Sciatic nerve (tissue), 2 donors: Measurements from ENCODE around the gene ITGB4. TPM values are rescaled to one million over a fixed set of nuclear protein-coding genes. Genes with fewer than 3 reads are reported as not detected.
"Not testable (repeated sequence)": the region's sequence is repeated elsewhere in the genome, so short reads cannot be mapped to it uniquely, and the experiment has no call there.

ENCODE experiments used
- ATAC-seq: fragments of 200-7000 bp; cut with Tn5 transposase; one replicate; pipeline ENCODE4 v1.9.1; 2020; ENCODE audit warnings: mild to moderate bottlenecking, moderate library complexity
- DNase-seq: peaks from one replicate; pipeline ENCODE4 v3.0.0-alpha.2; 2020; ENCODE audit warnings: low spot score
- intact Hi-C: fragments of 100-400 bp; cut with DNase I; formaldehyde crosslinking; loops from one replicate; pipeline ENCODE4 v1.14.2; 2022
- total RNA-seq: library from RNA; stranded (reverse); fragmentation: NEBNext Ultra II Directional; extraction: Animal tissue kit (Norgen Biotek cat#: 25700); gene quantifications from one replicate; pipeline ENCODE4 v1.2.1, GENCODE V29; 2021
- donor health status: DM: no; HTN: no; CAD: no.
- donor health status: DM: no; HTN: no; CAD: no.

ITGB4 gene
- total RNA-seq, 1 donor from 2014 or later: 469 TPM

DNA sequence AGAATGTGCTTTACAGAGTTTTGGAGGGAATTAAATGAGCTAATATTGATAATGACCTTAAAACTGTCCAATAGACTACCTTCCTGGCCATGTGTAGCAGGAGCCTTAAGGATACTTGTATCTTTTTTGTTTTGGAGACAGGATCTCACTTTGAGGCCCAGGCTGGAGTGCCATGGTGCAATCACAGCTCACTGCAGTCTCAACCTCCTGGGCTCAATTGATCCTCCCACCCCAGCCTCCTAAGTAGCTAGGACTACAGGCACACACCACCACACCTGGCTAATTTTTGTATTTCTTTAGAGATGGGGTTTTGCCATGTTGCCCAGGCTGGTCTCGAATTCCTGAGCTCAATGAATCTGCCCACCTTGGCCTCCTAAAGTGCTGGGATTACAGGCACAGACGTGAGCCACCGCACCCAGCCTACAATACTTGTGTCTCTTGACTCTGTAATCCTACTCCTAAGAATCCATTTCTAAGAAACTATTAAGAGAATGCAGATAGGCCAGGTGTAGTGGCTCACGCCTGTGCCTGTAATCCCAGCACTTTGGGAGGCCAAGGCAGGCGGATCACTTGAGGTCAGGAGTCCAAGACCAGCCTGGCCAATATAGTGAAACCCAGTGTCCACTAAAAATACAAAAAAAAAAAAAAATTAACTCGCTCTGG, 38.9 kb downstream of the ITGB4 start:
- not testable (repeated sequence) for ATAC-seq, DNase-seq
- intact Hi-C loops: loop anchor here (5.0 kb wide), 1 partner anchor 1522 kb away; no protein-coding TSS in a partner anchor

DNA sequence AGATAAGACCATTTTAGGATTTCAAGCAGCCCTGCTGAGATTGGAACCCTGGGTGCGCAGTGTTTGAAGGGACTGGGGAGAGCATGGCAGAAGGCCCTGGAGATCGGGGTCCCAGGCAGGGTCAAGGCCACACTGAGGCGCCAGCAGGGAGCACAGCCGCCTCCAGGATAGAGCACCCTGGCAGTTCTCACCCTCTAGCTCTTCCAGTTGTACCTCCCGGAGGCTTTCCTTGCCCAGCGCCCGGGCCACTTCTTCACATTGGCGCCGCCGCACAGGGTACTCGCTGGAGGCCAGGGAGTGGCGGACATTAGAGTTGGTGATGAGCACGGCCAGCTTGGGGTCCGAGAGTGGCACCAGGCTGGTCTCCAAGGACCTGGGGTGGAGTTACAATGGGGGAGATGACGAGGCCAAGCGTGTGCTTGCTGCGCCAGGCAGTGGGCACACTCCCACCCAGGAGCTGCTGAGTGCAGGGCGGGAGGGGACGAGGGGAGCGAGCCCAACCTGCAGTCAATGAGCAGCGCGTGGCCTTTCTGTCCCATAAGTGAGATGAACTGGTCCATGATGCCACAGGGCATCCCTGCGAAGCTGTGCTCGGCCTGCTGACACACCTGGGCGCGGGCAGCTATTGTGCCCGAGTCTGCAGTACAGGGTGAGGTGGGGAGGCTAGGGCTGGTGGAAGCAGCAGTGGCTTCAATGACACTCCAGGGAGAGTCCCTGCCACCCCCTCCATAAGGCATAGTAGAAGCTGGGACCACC, 41.4 kb downstream of the ITGB4 start:
- DNase-seq (no peak), ATAC-seq (no peak)
- intact Hi-C loops: loop anchor here (5.0 kb wide), 1 partner anchor 1520 kb away; no protein-coding TSS in a partner anchor

DNA sequence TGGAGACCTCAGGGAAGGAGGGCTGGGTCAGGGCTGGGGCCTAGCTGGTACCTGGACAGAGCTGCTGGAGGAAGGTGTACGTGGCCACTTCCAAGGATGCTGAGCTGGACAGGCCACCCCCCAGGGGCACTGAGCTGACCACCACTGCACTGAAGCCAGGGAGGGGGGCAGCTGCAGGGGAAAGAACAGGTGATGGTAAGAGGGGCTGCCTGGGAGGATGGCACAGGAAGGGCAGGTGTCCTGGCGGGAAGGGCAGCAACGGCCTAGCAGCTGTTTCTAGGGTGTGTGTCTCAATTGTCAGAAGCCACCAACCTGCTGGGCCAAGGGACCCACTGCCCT, 42.0 kb downstream of the ITGB4 start:
- intact Hi-C loops: loop anchor here (5.0 kb wide), 1 partner anchor 1519 kb away; no protein-coding TSS in a partner anchor
- DNase-seq (no peak), ATAC-seq (no peak)

DNA sequence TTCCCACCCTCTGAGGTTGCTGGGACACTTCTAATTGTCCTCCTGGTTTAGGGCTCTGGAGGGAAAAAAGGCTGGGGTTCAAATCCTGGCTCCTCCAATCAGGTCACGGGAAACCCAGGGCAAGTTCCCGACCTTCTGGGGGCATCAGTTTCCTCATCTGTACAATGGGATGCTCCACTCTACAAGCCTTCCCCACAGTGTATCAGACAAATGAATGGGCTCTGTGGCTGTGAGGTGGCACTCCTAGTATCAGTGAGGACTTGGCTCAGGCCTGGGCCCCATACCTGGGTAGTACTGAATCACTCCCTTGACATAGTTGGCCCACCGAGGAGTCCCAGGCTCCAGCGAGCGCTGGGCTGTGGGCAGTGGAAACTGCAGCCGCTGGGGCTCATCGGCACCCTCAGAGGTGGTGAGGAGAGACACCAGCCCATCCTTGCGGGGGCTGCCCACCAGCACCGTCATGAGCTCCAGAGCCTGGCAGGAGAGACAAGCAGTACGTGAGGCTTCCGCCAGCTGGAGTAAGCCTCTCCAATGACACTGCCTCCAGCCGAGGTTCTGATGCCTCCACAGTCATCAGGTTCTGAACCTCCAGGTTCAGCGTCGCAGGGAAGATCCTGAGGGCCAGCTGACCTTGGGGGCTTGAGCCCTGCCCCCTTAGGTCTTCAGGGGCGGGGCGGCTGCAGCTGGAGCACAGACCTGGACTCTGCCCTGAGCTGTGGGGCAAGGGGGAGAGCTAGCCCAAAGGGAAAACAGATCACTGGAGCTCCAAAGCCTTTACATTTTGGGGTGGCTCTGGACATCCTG, 42.6 kb downstream of the ITGB4 start:
- no peak for DNase-seq
- intact Hi-C loops: loop anchor here (5.0 kb wide), 1 partner anchor 1518 kb away; no protein-coding TSS in a partner anchor
- ATAC-seq: peak; percentile 6

DNA sequence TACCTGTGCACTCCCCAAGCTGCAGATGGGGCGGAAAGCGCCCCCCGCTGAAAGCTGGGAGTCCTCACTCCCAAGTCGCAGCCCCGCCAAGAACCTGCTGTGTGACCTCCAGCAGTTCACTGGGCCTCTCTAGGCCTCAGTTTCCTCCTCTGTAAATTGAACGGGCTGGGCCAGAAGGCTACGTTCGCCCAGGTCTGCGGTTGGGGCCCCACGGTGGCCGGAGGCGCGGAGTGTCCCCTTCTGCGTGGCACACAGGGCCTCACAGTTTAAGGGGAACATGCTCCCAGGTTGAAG, 43.1 kb downstream of the ITGB4 start:
- ATAC-seq: no peak
- intact Hi-C loops: loop anchor here (5.0 kb wide), 1 partner anchor 1518 kb away; no protein-coding TSS in a partner anchor
- no peak for DNase-seq

DNA sequence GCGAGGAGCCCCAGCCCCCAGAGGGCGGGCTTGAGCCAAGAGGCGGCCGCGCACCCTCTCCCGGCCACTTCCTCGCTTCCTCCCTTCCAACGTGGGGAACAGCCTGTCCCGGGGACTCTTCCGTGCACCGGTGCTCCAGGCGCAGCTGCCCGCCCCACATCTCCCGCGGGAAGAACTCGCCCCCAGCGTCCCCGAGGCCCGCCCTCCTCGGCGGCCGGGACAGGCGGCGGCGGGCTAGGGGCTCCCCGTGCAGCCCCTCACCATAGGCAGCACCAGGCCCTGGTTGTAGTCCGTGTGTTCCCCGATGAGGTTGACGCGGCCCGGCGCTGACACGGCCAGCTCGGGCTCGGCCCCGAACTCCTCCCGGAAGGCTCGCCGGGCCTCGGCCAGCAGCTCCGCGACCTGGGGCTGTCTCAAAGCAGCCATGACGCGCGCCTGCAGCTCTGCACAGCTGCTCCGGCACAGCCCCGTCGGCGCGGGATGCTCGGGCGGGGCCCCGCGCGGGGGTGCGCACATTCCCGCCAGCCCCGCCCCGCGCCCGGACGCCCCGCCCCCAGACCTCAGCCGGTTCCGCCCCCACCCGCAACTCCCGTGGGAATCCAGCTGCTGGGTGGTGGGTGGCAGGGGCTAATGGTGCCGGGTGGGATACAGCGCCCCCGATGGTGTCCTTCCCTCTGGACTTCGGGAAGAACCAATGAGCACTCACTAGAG, 43.6 kb downstream of the ITGB4 start, which contains the start of gene GALK1:
TSS of gene GALK1 (minus strand) at position 482 of the 711 bp plus-strand sequence. CDS start at position 426, 56 bp downstream.
- intact Hi-C loops: loop anchor here (5.0 kb wide), 1 partner anchor 1517 kb away; no protein-coding TSS in a partner anchor
- DNase-seq: peak; percentile 88
- peak; percentile 84 for ATAC-seq

DNA sequence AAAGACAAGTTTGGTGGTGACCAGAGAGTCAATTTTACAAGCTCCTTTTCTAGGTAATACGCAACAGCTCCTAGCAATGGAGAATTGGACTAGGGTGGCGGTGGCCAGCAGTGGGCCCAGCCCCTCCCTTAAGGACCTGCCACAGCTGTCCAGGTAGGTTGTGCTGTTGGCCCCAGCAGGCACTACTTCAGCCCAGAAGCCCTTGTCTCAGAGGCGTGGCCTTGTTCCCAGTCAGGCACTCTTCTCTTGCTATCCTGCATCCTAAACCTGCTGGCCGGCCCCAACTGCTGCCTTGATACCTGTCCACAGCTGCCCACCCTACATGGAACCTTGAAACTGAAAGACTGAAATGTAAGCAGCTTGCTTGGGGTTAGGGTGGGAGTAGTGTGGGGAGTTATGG, 44.7 kb downstream of the ITGB4 start:
- ATAC-seq (no peak), DNase-seq (no peak)
- intact Hi-C loops: no loop called here

DNA sequence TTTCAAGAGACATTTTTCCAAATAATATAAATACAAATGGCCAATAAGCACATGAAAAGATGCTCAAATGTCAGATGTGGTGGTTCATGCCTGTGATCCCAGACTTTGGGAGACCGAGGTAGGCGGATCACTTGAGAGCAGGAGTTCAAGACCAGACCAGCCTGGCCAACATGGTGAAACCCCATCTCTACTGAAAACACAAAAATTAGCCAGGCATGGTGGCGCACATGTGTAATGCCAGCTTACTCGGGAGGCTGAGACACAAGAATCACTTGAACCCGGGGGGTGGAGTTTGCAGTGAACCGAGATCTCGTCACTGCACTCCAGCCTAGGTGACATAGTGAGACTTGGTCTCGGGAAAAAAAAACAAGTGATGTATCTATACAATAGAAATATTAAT, 46.6 kb downstream of the ITGB4 start:
- ATAC-seq: no peak
- intact Hi-C loops: no loop called here
- DNase-seq: peak; percentile 52

DNA sequence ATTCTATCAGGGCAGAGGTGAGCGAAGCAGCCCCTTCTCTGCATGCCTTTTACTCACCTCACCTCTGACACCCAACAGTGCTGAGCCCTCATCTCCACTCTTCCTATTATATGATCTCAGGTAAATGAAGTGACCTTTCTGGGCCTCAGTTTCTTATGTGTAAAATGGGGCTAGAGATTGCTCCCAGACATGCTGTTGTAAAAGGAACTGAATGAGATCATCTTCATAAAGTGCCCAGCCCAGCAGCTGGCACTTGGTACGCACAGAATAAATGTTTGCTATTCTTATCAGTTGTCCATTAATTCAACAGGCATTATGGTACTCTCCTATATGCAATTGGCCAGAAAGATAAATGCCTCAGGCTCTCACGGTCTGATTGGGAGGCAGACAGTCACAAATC, 48.3 kb downstream of the ITGB4 start:
- peak; percentile 31 for DNase-seq
- intact Hi-C loops: no loop called here
- no peak for ATAC-seq

DNA sequence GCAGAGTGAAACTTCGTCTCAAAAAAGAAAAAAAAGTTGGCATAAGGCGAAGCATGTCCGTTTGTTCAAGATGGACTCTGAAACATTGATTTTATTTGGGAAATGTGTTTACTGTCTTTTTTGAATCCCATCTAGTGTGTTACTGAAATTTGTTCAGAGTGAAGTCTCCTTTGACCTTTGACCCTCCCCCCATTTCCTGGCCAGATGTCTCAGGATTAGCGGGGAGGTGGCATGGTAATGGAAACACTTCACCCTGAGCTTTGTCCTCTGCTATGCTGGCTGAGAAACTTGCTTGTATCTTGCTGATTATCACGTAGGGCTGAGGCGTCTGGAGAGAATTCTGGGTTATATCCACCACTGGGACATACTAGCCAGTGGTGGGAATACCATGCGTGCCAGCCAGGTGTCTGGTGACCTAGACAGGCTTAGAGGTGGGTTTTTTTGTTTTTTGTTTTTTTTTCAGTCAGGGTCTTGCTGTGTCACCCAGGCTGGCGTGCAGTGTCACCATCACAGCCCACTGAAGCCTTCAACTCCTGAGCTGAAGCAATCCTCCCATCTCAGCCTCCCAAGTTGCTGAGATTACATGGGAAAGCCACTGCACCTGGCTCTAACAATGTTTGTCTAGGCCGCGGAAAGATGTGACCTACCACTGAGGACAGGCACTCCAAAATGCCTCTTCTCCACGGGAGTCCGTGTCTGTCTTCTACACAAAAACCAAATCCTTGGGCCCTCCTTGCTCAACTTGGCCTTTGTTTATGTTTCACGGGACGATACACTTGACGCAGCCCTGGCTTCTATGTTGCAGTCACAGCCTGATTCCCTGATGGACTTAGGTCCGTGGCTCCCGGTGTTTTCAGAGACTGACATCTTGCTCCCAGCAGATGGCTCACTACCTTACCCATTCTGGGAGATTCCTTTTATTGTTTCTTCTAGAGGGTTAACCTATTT, 50.3 kb downstream of the ITGB4 start:
- intact Hi-C loops: no loop called here
- ATAC-seq: no peak
- DNase-seq: peak; percentile 57

DNA sequence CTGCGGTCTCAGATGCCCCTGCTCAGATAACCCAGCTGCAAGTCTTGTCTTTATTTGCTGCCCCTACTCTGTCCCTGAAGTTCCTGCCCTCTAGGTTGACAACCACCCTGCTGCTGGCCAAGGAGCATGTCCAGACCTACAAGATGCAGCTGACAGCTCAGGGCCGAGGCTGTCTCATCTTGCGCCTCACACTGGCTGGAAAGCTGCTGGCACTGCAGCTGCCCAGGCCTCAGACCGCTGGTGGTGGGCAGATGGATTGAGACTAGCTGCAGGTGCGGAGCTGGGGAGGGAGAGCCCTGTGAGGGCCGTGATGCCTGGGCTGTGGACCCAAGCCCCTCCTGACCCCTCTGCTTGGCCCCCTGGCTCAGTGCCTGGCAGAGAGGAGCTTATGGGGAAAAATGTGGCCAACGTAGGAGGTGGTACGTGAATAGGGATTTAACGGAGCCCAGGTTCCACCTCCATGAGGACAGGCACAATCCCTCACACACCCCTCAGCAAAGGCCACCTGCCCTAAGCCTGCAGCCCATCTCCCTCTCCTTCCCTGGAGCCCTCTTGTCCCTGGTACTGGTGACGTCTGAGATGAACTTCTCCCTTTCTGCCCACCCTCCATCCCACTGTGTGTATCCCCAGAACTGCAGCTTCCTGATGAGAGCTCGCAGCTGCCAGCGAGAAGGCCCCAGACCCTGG, 52.0 kb downstream of the ITGB4 start:
- no peak for ATAC-seq
- peak; percentile 60 for DNase-seq
- intact Hi-C loops: no loop called here

DNA sequence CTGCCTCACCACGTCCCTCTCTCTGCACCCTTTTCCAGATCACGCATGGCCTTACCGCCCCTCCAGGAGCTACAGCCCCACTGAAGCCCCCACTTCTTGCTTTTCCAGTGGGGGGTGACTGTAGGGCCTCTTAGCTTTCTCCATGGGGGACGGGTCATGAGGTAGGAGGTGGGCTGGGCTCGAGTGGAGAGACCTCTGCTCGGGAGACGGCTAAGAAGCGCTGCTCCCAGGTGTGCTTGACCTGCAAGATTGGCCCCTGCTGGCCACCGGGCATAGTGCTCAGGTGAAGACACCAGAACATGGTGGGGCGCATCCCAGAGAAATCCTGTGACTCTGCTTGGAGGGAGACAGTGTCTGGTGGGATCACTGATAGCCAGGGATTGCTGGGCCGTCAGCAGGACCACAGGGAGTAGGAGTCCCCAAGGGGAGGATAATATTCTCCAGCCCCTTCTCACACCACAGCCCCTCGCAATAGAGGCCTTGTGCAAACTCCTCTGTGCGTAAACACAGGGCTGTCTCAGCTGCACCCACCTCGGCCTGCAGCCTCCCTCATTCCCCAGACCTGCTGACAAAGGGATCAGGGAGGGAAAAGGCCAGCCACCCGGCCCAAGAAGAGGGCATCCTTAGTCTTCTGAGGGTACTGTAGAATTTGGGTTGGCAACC, 52.7 kb downstream of the ITGB4 start:
- intact Hi-C loops: no loop called here
- DNase-seq (peak; percentile 60), ATAC-seq (no peak)

DNA sequence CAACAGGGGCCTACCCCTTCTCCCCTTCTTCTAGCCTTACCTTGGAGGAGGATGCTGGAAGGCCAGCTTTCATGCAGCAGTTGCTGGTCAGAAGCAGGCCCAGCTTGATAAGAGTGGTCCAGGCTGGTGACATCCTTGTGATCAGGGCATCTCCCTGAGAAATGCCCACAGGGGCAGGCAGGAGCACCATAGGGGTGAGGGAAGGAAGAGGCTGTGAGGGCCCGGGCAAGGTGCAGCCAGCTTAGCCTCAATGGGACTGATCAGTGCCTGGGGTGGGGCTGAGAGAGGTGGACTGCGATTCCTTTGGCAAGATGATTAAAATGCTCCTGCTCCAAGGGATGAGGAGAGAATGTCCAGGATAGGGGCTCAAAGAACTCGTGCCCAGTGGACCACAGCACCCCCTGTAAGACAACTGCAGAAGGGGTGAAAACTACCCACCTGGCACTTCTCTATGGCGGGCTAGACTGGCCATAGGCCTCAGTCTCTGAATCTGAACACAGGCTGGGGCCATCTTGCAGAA, 53.3 kb downstream of the ITGB4 start:
- DNase-seq (peak; percentile 56), ATAC-seq (no peak)
- intact Hi-C loops: no loop called here

DNA sequence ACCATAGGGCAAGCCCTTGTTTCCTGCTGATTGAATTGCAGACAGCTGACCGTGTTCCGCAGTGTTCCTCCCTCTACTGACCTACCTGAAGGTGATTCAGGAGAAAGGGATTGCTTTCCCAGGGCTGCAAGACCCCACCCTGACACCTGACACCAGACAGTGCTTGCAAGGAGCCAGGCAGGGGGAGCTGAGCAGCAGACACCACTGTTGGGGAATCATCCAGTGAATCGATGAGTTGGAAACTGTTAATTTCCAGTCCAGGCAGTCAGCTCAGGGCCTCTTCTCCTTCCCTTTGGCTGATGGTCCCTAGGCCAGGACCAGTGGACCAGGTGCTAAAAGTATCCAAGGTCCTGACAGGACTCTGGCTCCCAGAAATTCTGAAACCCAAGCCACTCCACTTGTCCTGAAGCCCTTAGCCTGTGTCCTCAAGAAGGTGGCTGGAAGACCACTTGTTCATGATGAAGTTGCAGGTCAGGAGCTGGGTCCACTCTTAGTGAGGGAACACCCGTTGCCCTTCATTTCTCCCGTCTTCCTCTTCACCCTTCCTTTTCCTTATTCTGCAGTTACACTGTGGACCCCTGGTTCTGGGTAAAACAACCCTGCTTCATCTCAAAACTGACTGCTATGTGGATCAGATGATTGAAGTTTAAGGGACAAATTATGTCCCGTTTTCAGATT, 53.9 kb downstream of the ITGB4 start:
- ATAC-seq (no peak), DNase-seq (peak; percentile 54)
- intact Hi-C loops: no loop called here

DNA sequence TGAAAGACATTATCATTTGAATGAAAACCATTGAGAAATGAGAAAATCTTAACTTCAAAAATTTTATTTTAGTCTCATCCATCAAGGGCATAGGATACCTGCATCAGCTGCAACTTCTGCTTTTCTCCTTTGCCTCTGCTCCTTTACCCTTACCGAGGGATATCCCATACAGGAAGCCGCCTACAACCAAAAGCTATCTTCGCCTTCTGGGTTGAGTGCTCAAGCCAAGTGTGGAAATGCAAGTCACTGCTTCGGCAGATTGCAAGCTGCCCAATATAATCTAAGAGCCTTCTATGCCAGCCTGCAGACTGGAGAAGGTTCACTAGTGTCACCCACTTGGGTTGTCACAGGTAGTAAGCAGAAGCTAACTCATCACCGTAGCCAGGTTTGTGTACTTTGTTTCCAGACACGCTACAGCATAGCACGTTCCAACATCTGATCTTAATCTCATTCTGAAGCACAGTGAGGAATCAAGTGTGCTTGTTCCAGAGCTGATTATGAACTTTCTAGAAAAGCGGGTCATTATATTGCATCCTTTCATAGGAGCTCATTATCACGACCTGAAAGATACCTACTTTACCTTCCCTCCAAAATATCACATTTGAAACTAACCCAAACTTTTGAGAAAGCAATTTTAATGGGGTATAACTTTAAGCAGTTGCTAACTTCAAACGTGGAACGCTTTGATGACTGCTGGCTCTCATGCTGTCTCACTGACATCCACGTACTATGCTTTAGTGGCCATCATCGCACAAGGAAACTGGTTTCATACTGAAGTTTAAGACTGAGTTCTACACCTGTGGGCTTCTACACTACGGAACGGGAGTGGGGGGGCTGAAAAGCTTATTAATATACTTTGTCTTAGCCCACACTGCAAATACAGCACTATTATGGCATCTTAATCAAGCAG, 55.4 kb downstream of the ITGB4 start:
- peak; percentile 65 for DNase-seq
- peak; percentile 1 for ATAC-seq
- intact Hi-C loops: no loop called here
